Measurements from ENCODE around the gene CRTC2.

DNA sequence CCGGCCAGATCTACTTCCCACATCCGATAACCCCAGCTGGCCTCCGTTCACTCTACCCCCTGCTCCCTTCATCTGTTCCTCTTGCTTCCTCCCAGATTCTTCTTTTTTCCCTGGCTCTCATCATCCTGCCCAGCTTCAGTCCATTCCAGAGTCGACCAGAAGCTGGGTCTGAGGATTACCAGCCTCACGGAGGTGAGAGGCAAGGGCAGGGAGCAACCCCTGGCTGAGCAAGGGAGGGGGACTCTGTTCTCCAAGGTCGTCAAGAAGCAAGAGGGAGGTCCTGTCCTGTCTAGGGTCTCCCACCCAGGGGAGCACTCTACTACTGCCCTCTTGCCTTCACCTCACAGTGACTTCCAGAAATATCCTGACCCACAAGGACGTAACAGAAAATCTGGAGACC is 15.1 kb upstream of the CRTC2 start:
- TF ChIP-seq CTCF (conservative IDR thresholded peaks at IDR 0.05; ENCODE audit: low read depth, low read length) (no peak), EZH2 (IDR thresholded peaks at IDR 0.05; ENCODE audit: borderline replicate concordance, low read depth, low read length, poor library complexity, severe bottlenecking) (no peak)
